G401.6 (cell line): Measurements from ENCODE around the gene CYGB.

Experiments used
- FAIRE-seq: peaks from 2 replicates; lab custom pipeline; 2012; peaks lifted over from hg19 to GRCh38; lab: Jason Lieb, UNC

CYGB gene

GRCh38 chr17:76500747-76501017, 36.8 kb downstream of the CYGB start:
- no peak for FAIRE-seq

- no peak for FAIRE-seq
These were observed 37.3 kb downstream of the CYGB start for GRCh38 chr17:76500074-76500746.

- FAIRE-seq: no peak
These were observed 38.2 kb downstream of the CYGB start for GRCh38 chr17:76499267-76499667.

GRCh38 chr17:76498876-76499251, 38.6 kb downstream of the CYGB start:
- FAIRE-seq: no peak

DNA sequence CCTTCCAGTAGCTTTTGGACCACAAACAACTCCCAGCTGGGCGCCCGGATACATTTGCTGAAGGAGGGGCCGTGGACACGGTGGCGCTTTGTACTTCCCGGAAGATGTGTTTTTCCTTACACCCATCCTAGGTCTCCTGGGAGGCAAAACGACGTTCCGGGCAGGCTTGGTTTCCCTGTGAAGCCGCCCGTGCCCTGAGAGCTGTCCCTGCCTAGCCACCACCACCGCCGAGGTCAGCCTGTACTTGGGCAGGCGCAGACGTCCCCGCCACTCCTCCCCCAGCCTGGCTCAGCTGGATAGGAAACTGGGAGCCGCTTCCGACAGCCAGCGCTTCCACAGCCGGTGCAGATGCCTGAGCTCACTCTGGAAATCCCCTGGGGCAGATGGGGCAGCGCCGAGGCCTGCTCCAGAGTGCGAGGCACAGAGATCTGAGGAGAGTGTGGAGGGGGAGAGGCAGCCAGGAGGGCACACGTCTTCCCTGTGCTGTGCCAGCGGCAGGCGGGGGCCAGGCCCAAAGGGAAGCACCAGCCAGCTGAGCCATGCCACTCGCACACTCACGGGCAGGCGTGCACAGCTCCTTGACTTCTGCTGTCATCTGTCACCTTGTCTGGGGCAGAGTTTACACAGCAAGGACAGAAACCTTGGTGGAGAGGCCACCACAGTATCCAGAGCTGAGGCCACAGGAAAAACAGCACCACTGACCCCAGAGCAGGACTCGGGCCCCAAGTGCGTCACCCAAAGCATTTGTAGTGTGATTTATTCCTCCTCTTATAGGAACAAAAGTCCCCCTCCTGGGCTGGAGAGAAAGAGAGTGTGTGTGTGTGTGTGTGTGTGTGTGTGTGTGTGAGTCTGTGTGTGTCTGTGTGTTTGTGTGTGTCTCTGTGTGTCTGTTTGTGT, 39.3 kb downstream of the CYGB start:
- no peak for FAIRE-seq

DNA sequence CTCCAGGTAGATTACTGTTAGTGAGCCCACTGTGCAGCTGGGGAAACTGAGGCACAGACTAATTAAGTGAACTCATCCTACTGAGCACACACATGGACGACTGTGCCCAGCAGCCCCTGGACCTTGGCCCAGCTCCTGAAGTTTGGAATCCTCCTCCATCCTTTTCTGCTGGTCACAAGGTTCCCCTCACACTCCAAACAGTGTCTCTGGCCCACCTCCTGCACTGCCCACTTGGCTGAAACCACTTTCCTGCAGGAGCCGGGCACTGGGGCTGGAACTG, 39.9 kb downstream of the CYGB start:
- FAIRE-seq: no peak

GRCh38 chr17:76496464-76496863, 41.0 kb downstream of the CYGB start:
- no peak for FAIRE-seq

DNA sequence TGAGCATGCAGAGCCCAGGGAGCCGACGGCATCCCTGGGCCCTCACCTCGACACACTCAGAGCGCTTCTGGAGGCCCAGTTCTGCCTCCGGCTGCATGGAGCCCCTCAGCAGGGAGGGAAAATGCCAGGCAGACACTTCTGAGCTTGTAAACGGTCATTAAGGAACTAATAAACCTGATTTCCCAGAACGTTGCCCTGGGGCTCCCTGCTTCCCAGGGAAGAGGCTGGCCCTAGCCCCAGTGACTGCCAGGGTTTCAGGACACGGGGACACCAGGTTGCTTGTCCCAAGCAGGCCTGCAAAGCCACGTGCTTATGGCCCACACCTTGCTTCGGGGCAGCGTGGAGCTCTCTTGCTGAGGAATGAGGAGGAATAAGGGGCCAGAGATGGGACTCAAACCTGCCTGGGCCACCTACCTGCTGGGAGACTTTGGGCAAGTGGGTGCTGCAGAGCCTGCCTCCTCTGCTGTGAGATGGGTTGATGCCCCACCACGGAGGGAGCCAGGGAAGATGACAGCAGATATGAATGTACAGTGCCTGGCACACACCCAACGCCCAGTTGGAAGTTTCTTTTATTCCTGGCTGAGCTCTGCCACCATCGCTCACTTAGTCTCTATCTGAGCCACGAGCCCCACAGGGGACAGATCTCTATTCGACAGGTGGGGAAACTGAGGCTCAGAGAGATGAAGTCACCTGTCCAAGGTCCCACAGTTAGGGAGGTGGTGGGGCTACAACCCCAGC, 41.7 kb downstream of the CYGB start:
- FAIRE-seq: no peak

- no peak for FAIRE-seq
These were observed 43.9 kb downstream of the CYGB start for GRCh38 chr17:76493505-76494167.

DNA sequence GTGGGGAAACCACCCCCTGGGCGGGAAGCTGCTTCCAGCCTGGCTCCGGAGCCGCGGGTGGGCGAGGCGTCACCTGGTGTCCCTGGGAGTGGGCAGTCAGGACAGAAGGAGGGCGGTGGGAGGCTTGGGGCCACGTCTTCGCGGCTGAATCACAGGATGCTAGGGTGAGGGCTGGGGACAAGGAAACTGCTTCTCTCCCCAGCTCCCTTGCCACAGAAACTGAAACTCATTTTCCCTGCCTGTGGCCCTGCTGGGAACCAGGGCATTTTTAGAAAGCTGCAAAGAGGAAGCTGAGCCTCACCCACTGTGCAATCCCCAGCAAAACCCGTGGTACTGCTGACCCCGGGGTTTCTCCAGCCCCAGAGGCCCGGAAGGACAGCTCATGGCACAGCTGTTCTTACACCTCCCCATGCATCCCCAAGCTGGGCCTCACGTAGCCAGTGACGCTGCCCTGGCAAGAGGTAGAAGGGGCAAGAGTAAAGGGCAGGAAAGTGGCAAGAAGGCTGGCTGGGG, 44.5 kb downstream of the CYGB start:
- no peak for FAIRE-seq

DNA sequence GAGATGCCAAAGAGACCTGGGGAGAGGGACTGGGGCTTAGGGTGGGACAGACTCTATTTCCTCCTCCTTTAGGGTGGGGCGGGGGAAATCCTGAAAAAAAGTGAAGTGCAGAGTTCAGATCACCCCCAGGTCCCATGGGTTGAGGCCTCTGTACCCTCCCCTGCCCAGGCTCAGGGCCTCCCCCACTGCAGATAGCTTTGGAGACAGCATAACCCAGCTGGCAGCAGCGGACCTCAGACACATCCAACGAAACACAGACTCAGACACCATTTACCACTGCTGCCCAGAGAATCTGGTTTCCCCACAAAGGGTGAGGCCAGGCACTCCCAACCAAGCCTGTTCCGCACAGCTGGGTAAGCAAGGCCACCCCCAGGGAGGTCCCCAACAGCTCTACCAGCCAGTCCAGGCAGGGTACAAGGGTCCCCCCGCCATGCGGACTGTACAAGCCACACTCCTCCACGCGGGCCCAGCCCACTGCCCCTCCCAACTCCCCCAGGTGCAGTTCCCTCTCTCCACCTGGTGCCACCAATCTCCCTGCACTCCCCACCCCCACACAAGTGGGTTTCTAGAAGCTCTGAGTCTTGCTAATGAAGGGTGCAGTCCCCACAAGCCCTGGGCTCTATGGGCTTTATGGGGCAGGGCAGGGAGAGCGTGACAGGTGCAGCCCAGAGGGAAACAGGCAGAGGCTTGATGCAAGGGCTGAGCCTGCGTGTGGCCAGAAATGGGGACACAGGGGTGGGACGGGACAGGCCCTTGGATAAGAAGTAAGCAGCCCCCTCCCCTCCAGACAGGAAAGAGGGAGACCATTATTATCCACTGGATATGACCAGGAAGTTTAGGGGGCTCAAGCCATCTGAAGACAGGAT, 45.2 kb downstream of the CYGB start:
- no peak for FAIRE-seq

GRCh38 chr17:76491271-76492122, 46.0 kb downstream of the CYGB start:
- no peak for FAIRE-seq

- FAIRE-seq: no peak
These were observed 47.3 kb downstream of the CYGB start for GRCh38 chr17:76490112-76490710.

- FAIRE-seq: no peak
These were observed 49.9 kb downstream of the CYGB start for GRCh38 chr17:76487451-76488192.

GRCh38 chr17:76485569-76485968, 51.9 kb downstream of the CYGB start:
- FAIRE-seq: no peak

- FAIRE-seq: no peak
These were observed 53.2 kb downstream of the CYGB start for GRCh38 chr17:76484228-76484725.

DNA sequence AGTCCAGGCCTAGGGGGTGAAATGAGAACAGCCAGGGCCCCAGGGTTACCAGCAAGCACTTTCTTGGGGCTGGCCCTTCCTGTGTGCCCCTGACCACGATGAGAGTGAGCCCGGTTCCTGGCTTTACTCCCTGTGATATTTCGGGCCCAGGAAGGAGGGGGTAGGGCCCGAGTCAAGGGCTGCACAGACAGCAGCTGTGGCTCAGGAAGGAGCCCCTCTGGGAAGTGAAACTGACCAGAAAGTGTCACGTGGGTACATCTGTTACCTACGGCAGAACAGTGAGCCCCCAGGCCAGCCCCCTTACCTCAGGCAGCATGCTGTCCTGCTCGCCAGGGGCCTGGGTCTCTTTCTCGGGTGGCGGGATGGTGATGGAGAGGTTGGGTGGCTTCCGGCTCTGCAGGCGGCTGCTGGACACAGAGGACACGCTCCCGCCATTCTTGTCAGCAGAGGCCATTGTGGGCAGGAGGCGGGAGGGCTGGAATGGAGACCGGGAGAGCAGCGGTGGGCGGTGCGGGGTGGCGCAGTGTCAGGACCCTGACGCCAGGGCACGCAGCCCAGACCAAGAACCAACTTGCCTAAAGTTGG, 56.3 kb downstream of the CYGB start:
- FAIRE-seq: no peak

- FAIRE-seq: no peak
These were observed 56.9 kb downstream of the CYGB start for GRCh38 chr17:76480632-76481031.

- no peak for FAIRE-seq
These were observed 57.9 kb downstream of the CYGB start for GRCh38 chr17:76479515-76480060.
